ENCODE data around the gene BLOC1S3. TPM values are rescaled to one million over a fixed set of nuclear protein-coding genes. Genes with fewer than 3 reads are reported as not detected.

The BLOC1S3 gene
- total RNA-seq, 3 donors from 2014 or later (not counting 1 experiment from before 2014, with no cell fraction given) = 20.9 to 26.3 (median 21.8) TPM

- Mint-ChIP-seq H3K4me3 (no peak overlapping the region), H3K27me3 (ENCODE audit: low read depth in 2 of 2) (peaks cover 0 to 15% of the 10 kb centered on the region in 2 donors), H3K27ac (no peak overlapping the region), H3K9me3 (no peaks in the 10 kb centered on the region), H3K36me3 (no peaks in the 10 kb centered on the region), H3K4me1 (peaks cover 0 to 13% of the 10 kb centered on the region in 2 donors)
- no peaks in the 10 kb centered on the region for H3K9me3 ChIP-seq (ENCODE audit: control insufficient read depth, insufficient read depth, low read length)
- DNase-seq (no peak), ATAC-seq (no peak)
- intact Hi-C loops (cut with micrococcal nuclease) = no loop called here
- no peak overlapping the region for H3K27ac ChIP-seq (ENCODE audit: low read length)
- TF ChIP-seq CTCF (IDR thresholded peaks at IDR 0.05) = no peak
- 90% methylated on average over 17 of the region's 17 CpGs for WGBS (ENCODE audit: insufficient coverage)
- no peaks in the 10 kb centered on the region for H3K36me3 ChIP-seq (ENCODE audit: control insufficient read depth, insufficient read depth, low read length)
- no peaks in the 10 kb centered on the region for H3K27me3 ChIP-seq (ENCODE audit: control insufficient read depth, insufficient read depth, low read length)
- H3K4me1 ChIP-seq (ENCODE audit: control insufficient read depth, insufficient read depth, low read length) = peaks cover 16% of the 10 kb centered on the region
- H3K4me3 ChIP-seq (ENCODE audit: low read length) = no peak overlapping the region
Measured at GRCh38 chr19:45163156-45163555, 15.4 kb upstream of the BLOC1S3 start.

- intact Hi-C loops (cut with micrococcal nuclease) = no loop called here
- H3K4me3 Mint-ChIP-seq = no peak overlapping the region
- 74% methylated on average over 14 of the region's 15 CpGs for WGBS (ENCODE audit: insufficient coverage)
Measured at GRCh38 chr19:45163751-45164460, 14.7 kb upstream of the BLOC1S3 start.

GRCh38 chr19:45164577-45165335 is 13.8 kb upstream of the BLOC1S3 start:
- H3K27me3 ChIP-seq (ENCODE audit: control insufficient read depth, insufficient read depth, low read length) = no peaks in the 10 kb centered on the region
- no peaks in the 10 kb centered on the region for H3K36me3 Mint-ChIP-seq
- ATAC-seq (peak; percentile 72 to 89 (median 85)), DNase-seq (peak; percentile 34 to 80)
- peak overlapping the region; percentile 23 to 72 for H3K27ac Mint-ChIP-seq
- 35% methylated on average over 27 of the region's 27 CpGs for WGBS (ENCODE audit: insufficient coverage)
- H3K9me3 ChIP-seq (ENCODE audit: control insufficient read depth, insufficient read depth, low read length) = no peaks in the 10 kb centered on the region
- no peak overlapping the region for H3K4me3 Mint-ChIP-seq
- H3K4me3 ChIP-seq (ENCODE audit: low read length) = no peak overlapping the region
- peaks cover 0 to 18% of the 10 kb centered on the region in 2 donors for H3K4me1 Mint-ChIP-seq
- no peaks in the 10 kb centered on the region for H3K36me3 ChIP-seq (ENCODE audit: control insufficient read depth, insufficient read depth, low read length)
- intact Hi-C loops (cut with micrococcal nuclease) = no loop called here
- no peaks in the 10 kb centered on the region for H3K9me3 Mint-ChIP-seq
- no peak for TF ChIP-seq CTCF (IDR thresholded peaks at IDR 0.05)
- H3K27ac ChIP-seq (ENCODE audit: low read length) = no peak overlapping the region
- peaks cover 31% of the 10 kb centered on the region for H3K4me1 ChIP-seq (ENCODE audit: control insufficient read depth, insufficient read depth, low read length)
- H3K27me3 Mint-ChIP-seq (ENCODE audit: low read depth in 2 of 2) = peaks cover 0 to 6% of the 10 kb centered on the region in 2 donors

More at GRCh38 chr19:45163751-45164460, 14.7 kb upstream of the BLOC1S3 start:
- Histone ChIP-seq H3K27me3 (ENCODE audit: control insufficient read depth, insufficient read depth, low read length) (no peaks in the 10 kb centered on the region), H3K4me3 (ENCODE audit: low read length) (no peak overlapping the region), H3K27ac (ENCODE audit: low read length) (peak overlapping the region; percentile 5), H3K36me3 (ENCODE audit: control insufficient read depth, insufficient read depth, low read length) (no peaks in the 10 kb centered on the region), H3K9me3 (ENCODE audit: control insufficient read depth, insufficient read depth, low read length) (no peaks in the 10 kb centered on the region), H3K4me1 (ENCODE audit: control insufficient read depth, insufficient read depth, low read length) (peaks cover 23% of the 10 kb centered on the region)
- H3K4me1 Mint-ChIP-seq = peaks cover 0 to 16% of the 10 kb centered on the region in 2 donors
- peak overlapping the region; percentile 57 to 72 for H3K27ac Mint-ChIP-seq
- DNase-seq = no peak
- peaks cover 0 to 8% of the 10 kb centered on the region in 2 donors for H3K27me3 Mint-ChIP-seq (ENCODE audit: low read depth in 2 of 2)
- ATAC-seq = peak in 1 of 3 donors; percentile 2
- H3K36me3 Mint-ChIP-seq = no peaks in the 10 kb centered on the region
- no peaks in the 10 kb centered on the region for H3K9me3 Mint-ChIP-seq
- no peak for TF ChIP-seq CTCF (IDR thresholded peaks at IDR 0.05)
